ENCODE results near the gene ADK. TPM values are rescaled to one million over a fixed set of nuclear protein-coding genes. Genes with fewer than 3 reads are reported as not detected.

ADK gene
- polyA plus RNA-seq, 2 donors = 27.3 to 45.2 TPM

DNA sequence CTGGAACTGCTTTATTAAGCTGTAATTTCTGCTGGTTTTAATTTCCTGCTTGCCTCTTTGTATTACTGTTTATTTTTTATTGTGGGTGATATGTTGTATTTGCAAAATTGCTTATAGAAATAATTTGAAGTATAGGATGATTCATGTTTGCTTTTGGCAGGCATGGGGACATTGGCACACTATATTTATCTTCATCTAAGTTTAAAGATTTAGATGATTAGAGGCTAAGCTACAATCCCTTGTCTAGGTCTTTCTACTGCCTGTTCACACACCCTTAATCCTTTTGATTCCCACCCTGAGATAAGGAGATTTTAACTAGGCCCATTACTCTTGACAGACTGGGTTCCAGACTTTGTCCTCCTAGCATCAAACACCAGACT is 492.6 kb downstream of the ADK start:
- no peak overlapping the region for H3K4me3 ChIP-seq (ENCODE audit: low read depth in 1 of 2, low read length in 2 of 2)
- no peaks in the 10 kb centered on the region for H3K27me3 ChIP-seq (ENCODE audit: control insufficient read depth in 1 of 2, insufficient read depth in 2 of 2, low read length in 2 of 2)
- no peaks in the 10 kb centered on the region for H3K4me1 ChIP-seq (ENCODE audit: control insufficient read depth in 2 of 2, insufficient read depth in 2 of 2, low read length in 1 of 2)
- H3K27ac ChIP-seq (ENCODE audit: low read depth in 2 of 2, low read length in 1 of 2) = no peak overlapping the region
- no peaks in the 10 kb centered on the region for H3K36me3 ChIP-seq (ENCODE audit: control insufficient read depth in 2 of 2, insufficient read depth in 2 of 2, low read length in 1 of 2)
- peaks cover 0 to 2% of the 10 kb centered on the region in 2 donors for H3K9me3 ChIP-seq (ENCODE audit: control insufficient read depth in 2 of 2, insufficient read depth in 1 of 2, low read depth in 1 of 2, low read length in 1 of 2)

DNA sequence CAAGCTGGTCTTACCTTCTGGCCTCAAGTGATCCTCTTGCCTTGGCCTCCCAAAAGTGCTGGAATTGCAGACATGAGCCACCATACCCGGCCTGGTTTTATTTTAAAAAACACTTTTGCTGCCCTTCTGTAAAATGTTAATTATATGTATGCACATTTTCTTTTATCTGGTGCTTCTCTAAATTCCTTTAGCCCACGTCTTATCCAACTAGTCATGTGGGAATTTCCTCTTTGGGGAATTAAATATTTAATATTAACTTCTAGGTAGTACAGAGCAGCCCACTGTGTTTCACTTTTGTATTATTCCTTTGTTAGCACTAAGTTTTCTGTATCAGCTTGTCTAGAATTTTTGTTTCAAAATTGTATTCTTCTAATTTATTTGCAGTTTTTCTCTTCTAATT is 493.7 kb downstream of the ADK start:
- Histone ChIP-seq H3K4me3 (ENCODE audit: low read depth in 1 of 2, low read length in 2 of 2) (no peak overlapping the region), H3K36me3 (ENCODE audit: control insufficient read depth in 2 of 2, insufficient read depth in 2 of 2, low read length in 1 of 2) (no peaks in the 10 kb centered on the region), H3K9me3 (ENCODE audit: control insufficient read depth in 2 of 2, insufficient read depth in 1 of 2, low read depth in 1 of 2, low read length in 1 of 2) (no peaks in the 10 kb centered on the region), H3K4me1 (ENCODE audit: control insufficient read depth in 2 of 2, insufficient read depth in 2 of 2, low read length in 1 of 2) (no peaks in the 10 kb centered on the region), H3K27me3 (ENCODE audit: control insufficient read depth in 1 of 2, insufficient read depth in 2 of 2, low read length in 2 of 2) (no peaks in the 10 kb centered on the region), H3K27ac (ENCODE audit: low read depth in 2 of 2, low read length in 1 of 2) (no peak overlapping the region)
- 89 to 91% methylated on average over 2 of the region's 2 CpGs for WGBS, 2 donors

GRCh38 chr10:74645692-74646091 is 494.7 kb downstream of the ADK start:
- H3K4me3 ChIP-seq (ENCODE audit: low read depth in 1 of 2, low read length in 2 of 2) = no peak overlapping the region
- no peak overlapping the region for H3K27ac ChIP-seq (ENCODE audit: low read depth in 2 of 2, low read length in 1 of 2)
- no peaks in the 10 kb centered on the region for H3K9me3 ChIP-seq (ENCODE audit: control insufficient read depth in 2 of 2, insufficient read depth in 1 of 2, low read depth in 1 of 2, low read length in 1 of 2)
- H3K27me3 ChIP-seq (ENCODE audit: control insufficient read depth in 1 of 2, insufficient read depth in 2 of 2, low read length in 2 of 2) = no peaks in the 10 kb centered on the region
- 76 to 90% methylated on average over 3 of the region's 3 CpGs for WGBS, 2 donors
- H3K4me1 ChIP-seq (ENCODE audit: control insufficient read depth in 2 of 2, insufficient read depth in 2 of 2, low read length in 1 of 2) = no peaks in the 10 kb centered on the region
- H3K36me3 ChIP-seq (ENCODE audit: control insufficient read depth in 2 of 2, insufficient read depth in 2 of 2, low read length in 1 of 2) = no peaks in the 10 kb centered on the region

DNA sequence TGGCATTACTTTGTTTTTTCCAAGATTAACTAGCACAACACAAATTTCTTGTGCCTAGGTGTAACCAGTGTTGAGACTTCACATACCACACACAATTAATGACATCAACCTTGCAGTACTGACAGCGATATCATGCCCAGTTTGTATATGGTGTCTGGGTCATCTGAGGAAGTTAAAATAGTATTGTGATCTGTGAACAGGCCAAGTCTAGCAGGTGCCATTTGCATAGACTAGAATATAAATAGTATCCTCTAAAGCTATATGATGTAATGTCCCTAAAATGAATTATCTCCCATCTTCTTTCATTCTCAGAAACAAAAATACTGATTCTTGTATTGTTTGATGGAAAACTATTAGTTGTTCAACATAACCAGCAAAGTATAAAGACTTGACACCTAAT is 499.6 kb downstream of the ADK start:
- Histone ChIP-seq H3K36me3 (ENCODE audit: control insufficient read depth in 2 of 2, insufficient read depth in 2 of 2, low read length in 1 of 2) (peaks cover 0 to 1% of the 10 kb centered on the region in 2 donors), H3K27ac (ENCODE audit: low read depth in 2 of 2, low read length in 1 of 2) (no peak overlapping the region), H3K9me3 (ENCODE audit: control insufficient read depth in 2 of 2, insufficient read depth in 1 of 2, low read depth in 1 of 2, low read length in 1 of 2) (no peaks in the 10 kb centered on the region), H3K27me3 (ENCODE audit: control insufficient read depth in 1 of 2, insufficient read depth in 2 of 2, low read length in 2 of 2) (no peaks in the 10 kb centered on the region), H3K4me1 (ENCODE audit: control insufficient read depth in 2 of 2, insufficient read depth in 2 of 2, low read length in 1 of 2) (no peaks in the 10 kb centered on the region), H3K4me3 (ENCODE audit: low read depth in 1 of 2, low read length in 2 of 2) (no peak overlapping the region)
- WGBS, 2 donors = 93 to 100% methylated on average over 1 of the region's 1 CpG

GRCh38 chr10:74651565-74651964 is 500.5 kb downstream of the ADK start:
- H3K27ac ChIP-seq (ENCODE audit: low read depth in 2 of 2, low read length in 1 of 2) = no peak overlapping the region
- no peaks in the 10 kb centered on the region for H3K9me3 ChIP-seq (ENCODE audit: control insufficient read depth in 2 of 2, insufficient read depth in 1 of 2, low read depth in 1 of 2, low read length in 1 of 2)
- H3K36me3 ChIP-seq (ENCODE audit: control insufficient read depth in 2 of 2, insufficient read depth in 2 of 2, low read length in 1 of 2) = peaks cover 0 to 2% of the 10 kb centered on the region in 2 donors
- no peaks in the 10 kb centered on the region for H3K4me1 ChIP-seq (ENCODE audit: control insufficient read depth in 2 of 2, insufficient read depth in 2 of 2, low read length in 1 of 2)
- H3K27me3 ChIP-seq (ENCODE audit: control insufficient read depth in 1 of 2, insufficient read depth in 2 of 2, low read length in 2 of 2) = no peaks in the 10 kb centered on the region
- no peak overlapping the region for H3K4me3 ChIP-seq (ENCODE audit: low read depth in 1 of 2, low read length in 2 of 2)

DNA sequence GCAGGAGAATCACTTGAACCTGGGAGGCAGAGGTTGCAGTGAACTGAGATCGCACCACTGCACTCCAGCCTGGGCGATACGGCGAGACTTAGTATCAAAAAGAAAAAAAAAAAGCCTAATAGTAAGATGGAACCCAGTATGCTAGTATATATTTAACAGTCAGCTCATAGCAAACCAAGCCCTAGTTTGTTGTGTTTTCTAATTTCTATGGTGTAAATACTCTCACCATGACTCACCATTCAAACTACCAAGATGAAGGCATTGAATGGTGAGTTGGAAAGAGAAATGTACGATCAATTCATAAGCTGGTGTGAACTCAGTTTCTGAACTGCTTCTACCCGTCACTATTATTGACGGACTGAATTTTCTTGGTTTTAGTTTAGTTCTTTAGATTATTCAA is 501.6 kb downstream of the ADK start:
- no peaks in the 10 kb centered on the region for H3K4me1 ChIP-seq (ENCODE audit: control insufficient read depth in 2 of 2, insufficient read depth in 2 of 2, low read length in 1 of 2)
- no peaks in the 10 kb centered on the region for H3K27me3 ChIP-seq (ENCODE audit: control insufficient read depth in 1 of 2, insufficient read depth in 2 of 2, low read length in 2 of 2)
- peaks cover 0 to 2% of the 10 kb centered on the region in 2 donors for H3K36me3 ChIP-seq (ENCODE audit: control insufficient read depth in 2 of 2, insufficient read depth in 2 of 2, low read length in 1 of 2)
- 95 to 96% methylated on average over 7 of the region's 7 CpGs for WGBS, 2 donors
- no peak overlapping the region for H3K4me3 ChIP-seq (ENCODE audit: low read depth in 1 of 2, low read length in 2 of 2)
- H3K27ac ChIP-seq (ENCODE audit: low read depth in 2 of 2, low read length in 1 of 2) = no peak overlapping the region
- H3K9me3 ChIP-seq (ENCODE audit: control insufficient read depth in 2 of 2, insufficient read depth in 1 of 2, low read depth in 1 of 2, low read length in 1 of 2) = no peaks in the 10 kb centered on the region

- Histone ChIP-seq H3K4me3 (ENCODE audit: low read depth in 1 of 2, low read length in 2 of 2) (no peak overlapping the region), H3K27ac (ENCODE audit: low read depth in 2 of 2, low read length in 1 of 2) (no peak overlapping the region), H3K36me3 (ENCODE audit: control insufficient read depth in 2 of 2, insufficient read depth in 2 of 2, low read length in 1 of 2) (peaks cover 0 to 2% of the 10 kb centered on the region in 2 donors), H3K9me3 (ENCODE audit: control insufficient read depth in 2 of 2, insufficient read depth in 1 of 2, low read depth in 1 of 2, low read length in 1 of 2) (no peaks in the 10 kb centered on the region), H3K4me1 (ENCODE audit: control insufficient read depth in 2 of 2, insufficient read depth in 2 of 2, low read length in 1 of 2) (no peaks in the 10 kb centered on the region), H3K27me3 (ENCODE audit: control insufficient read depth in 1 of 2, insufficient read depth in 2 of 2, low read length in 2 of 2) (no peaks in the 10 kb centered on the region)
- 90 to 95% methylated on average over 5 of the region's 5 CpGs for WGBS, 2 donors
Measured at GRCh38 chr10:74658511-74658910, 507.5 kb downstream of the ADK start.

GRCh38 chr10:74662635-74663034 is 511.6 kb downstream of the ADK start:
- no peak overlapping the region for H3K27ac ChIP-seq (ENCODE audit: low read depth in 2 of 2, low read length in 1 of 2)
- no peak overlapping the region for H3K4me3 ChIP-seq (ENCODE audit: low read depth in 1 of 2, low read length in 2 of 2)
- no peaks in the 10 kb centered on the region for H3K4me1 ChIP-seq (ENCODE audit: control insufficient read depth in 2 of 2, insufficient read depth in 2 of 2, low read length in 1 of 2)
- WGBS, 2 donors = 94 to 98% methylated on average over 3 of the region's 3 CpGs
- no peaks in the 10 kb centered on the region for H3K27me3 ChIP-seq (ENCODE audit: control insufficient read depth in 1 of 2, insufficient read depth in 2 of 2, low read length in 2 of 2)
- no peaks in the 10 kb centered on the region for H3K9me3 ChIP-seq (ENCODE audit: control insufficient read depth in 2 of 2, insufficient read depth in 1 of 2, low read depth in 1 of 2, low read length in 1 of 2)
- no peaks in the 10 kb centered on the region for H3K36me3 ChIP-seq (ENCODE audit: control insufficient read depth in 2 of 2, insufficient read depth in 2 of 2, low read length in 1 of 2)

GRCh38 chr10:74669210-74669609 is 518.2 kb downstream of the ADK start:
- peaks cover 0 to 5% of the 10 kb centered on the region in 2 donors for H3K9me3 ChIP-seq (ENCODE audit: control insufficient read depth in 2 of 2, insufficient read depth in 1 of 2, low read depth in 1 of 2, low read length in 1 of 2)
- no peaks in the 10 kb centered on the region for H3K4me1 ChIP-seq (ENCODE audit: control insufficient read depth in 2 of 2, insufficient read depth in 2 of 2, low read length in 1 of 2)
- H3K4me3 ChIP-seq (ENCODE audit: low read depth in 1 of 2, low read length in 2 of 2) = no peak overlapping the region
- no peak overlapping the region for H3K27ac ChIP-seq (ENCODE audit: low read depth in 2 of 2, low read length in 1 of 2)
- peaks cover 5 to 9% of the 10 kb centered on the region in 2 donors for H3K36me3 ChIP-seq (ENCODE audit: control insufficient read depth in 2 of 2, insufficient read depth in 2 of 2, low read length in 1 of 2)
- H3K27me3 ChIP-seq (ENCODE audit: control insufficient read depth in 1 of 2, insufficient read depth in 2 of 2, low read length in 2 of 2) = no peaks in the 10 kb centered on the region
- 73 to 80% methylated on average over 3 of the region's 3 CpGs for WGBS, 2 donors

- WGBS, 2 donors = 79 to 90% methylated on average over 3 of the region's 3 CpGs
- no peak overlapping the region for H3K4me3 ChIP-seq (ENCODE audit: low read depth in 1 of 2, low read length in 2 of 2)
- peaks cover 0 to 5% of the 10 kb centered on the region in 2 donors for H3K9me3 ChIP-seq (ENCODE audit: control insufficient read depth in 2 of 2, insufficient read depth in 1 of 2, low read depth in 1 of 2, low read length in 1 of 2)
- no peak overlapping the region for H3K27ac ChIP-seq (ENCODE audit: low read depth in 2 of 2, low read length in 1 of 2)
- H3K27me3 ChIP-seq (ENCODE audit: control insufficient read depth in 1 of 2, insufficient read depth in 2 of 2, low read length in 2 of 2) = no peaks in the 10 kb centered on the region
- no peaks in the 10 kb centered on the region for H3K4me1 ChIP-seq (ENCODE audit: control insufficient read depth in 2 of 2, insufficient read depth in 2 of 2, low read length in 1 of 2)
- H3K36me3 ChIP-seq (ENCODE audit: control insufficient read depth in 2 of 2, insufficient read depth in 2 of 2, low read length in 1 of 2) = peaks cover 5 to 9% of the 10 kb centered on the region in 2 donors
Measured at GRCh38 chr10:74671716-74672115, 520.7 kb downstream of the ADK start.
